Measurements from ENCODE around the gene TRABD2B. TPM values are rescaled to one million over a fixed set of nuclear protein-coding genes. Genes with fewer than 3 reads are reported as not detected.

The TRABD2B gene
- total RNA-seq, 1 donor from 2014 or later: 6.2 TPM

DNA sequence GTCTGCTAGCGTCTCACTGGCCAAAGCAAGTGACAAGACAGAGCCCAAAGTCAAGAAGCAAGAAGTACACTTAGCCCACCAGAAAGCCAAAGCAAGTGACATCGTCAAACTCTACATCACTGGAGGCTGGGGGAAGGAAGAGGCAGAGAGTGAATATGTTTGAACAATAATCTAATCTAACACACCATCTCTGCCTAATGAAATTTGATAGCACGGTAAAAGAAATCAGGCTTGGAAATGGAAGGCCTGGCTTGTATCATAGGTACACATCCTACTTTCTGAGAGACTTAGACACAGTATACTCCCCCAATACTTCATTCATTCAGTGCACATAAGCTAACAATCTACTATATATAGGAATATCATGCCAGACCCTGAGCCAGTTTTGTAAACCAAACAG is 26.3 kb downstream of the TRABD2B start:
- no peaks in the 10 kb centered on the region for H3K36me3 Mint-ChIP-seq
- TF ChIP-seq CTCF (IDR thresholded peaks at IDR 0.05; ENCODE audit: unreplicated experiment): no peak
- DNase-seq (ENCODE audit: low spot score in 2 of 2, unreplicated experiment in 2 of 2): no peak
- no peaks in the 10 kb centered on the region for H3K9me3 Mint-ChIP-seq
- peaks cover 18% of the 10 kb centered on the region for H3K4me1 Mint-ChIP-seq
- no peak overlapping the region for H3K27ac Mint-ChIP-seq
- peaks cover 19% of the 10 kb centered on the region for H3K27me3 Mint-ChIP-seq (ENCODE audit: low read depth)
- H3K4me3 Mint-ChIP-seq: no peak overlapping the region

DNA sequence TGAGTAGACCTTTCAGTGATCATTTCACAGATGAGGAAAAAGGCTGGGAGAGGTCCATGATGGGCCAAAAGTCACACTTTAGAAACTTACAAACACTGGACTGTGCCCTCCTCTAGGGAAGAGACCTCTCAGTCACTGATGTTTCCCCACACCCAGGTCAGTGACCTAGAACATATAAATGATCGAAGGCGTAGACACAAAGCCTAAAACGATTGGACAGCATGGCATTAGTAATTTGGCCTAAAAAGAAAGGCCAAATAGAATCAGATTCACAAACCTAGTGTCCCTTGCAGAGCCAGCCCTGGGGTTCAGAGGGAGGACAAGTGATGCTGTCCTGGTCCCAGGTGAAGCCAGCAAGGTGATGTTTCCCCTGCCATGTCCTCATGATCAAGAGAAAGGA is 27.7 kb downstream of the TRABD2B start:
- Mint-ChIP-seq H3K36me3 (no peaks in the 10 kb centered on the region), H3K9me3 (no peaks in the 10 kb centered on the region), H3K27ac (no peak overlapping the region), H3K27me3 (ENCODE audit: low read depth) (peaks cover 14% of the 10 kb centered on the region), H3K4me1 (peaks cover 23% of the 10 kb centered on the region), H3K4me3 (no peak overlapping the region)
- TF ChIP-seq CTCF (IDR thresholded peaks at IDR 0.05; ENCODE audit: unreplicated experiment): no peak
- DNase-seq (ENCODE audit: low spot score in 2 of 2, unreplicated experiment in 2 of 2): no peak

DNA sequence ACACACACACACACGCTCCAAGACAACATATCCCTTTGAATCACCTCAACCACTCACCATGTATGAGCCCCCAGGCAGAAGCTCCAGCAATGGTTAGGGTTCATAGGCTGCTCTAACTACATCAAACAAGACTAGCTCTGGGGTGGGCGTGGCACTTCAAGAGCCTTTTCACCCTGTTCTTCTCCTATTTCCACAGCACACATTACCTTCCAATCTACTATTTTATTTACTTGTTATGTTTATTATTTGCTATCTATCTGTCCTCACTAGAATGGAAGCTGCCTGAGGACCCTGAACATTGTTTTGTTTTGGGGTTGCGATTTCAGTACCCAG is 28.7 kb downstream of the TRABD2B start:
- Mint-ChIP-seq H3K4me1 (peaks cover 32% of the 10 kb centered on the region), H3K4me3 (no peak overlapping the region), H3K9me3 (no peaks in the 10 kb centered on the region), H3K27ac (no peak overlapping the region), H3K36me3 (no peaks in the 10 kb centered on the region), H3K27me3 (ENCODE audit: low read depth) (peaks cover 9% of the 10 kb centered on the region)
- DNase-seq (ENCODE audit: low spot score in 2 of 2, unreplicated experiment in 2 of 2): no peak
- TF ChIP-seq CTCF (IDR thresholded peaks at IDR 0.05; ENCODE audit: unreplicated experiment): no peak

DNA sequence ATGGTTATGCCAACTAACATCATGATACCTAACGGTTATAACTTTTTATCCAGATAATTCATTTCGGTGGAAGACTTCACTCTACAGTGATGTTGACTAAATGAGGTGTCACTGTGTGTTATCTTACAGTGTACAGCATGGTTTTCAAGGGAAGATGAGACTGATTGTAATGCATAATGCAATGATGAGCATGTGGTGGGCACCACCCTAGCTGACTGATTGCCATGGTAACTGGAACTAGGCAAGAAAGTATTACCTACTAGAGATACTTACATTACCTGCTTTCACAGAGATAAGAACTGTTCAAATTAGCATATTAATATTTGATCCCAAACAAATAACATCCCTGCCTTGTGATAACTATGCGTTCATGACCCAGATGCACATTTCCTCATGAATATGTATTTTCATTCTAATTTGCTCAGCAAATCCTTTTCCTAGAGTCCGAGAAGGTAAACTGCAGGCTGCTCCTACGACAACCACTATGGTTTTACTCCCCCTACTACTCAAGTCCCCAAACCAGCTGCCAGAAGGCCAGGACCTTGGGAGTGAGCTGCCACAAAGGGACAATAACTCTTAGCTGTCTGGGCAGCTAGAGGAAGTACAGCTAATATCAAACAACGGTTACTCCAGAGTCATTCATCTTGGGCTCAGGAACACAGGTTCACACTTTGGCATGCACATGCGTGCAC is 29.2 kb downstream of the TRABD2B start:
- Mint-ChIP-seq H3K36me3 (no peaks in the 10 kb centered on the region), H3K27ac (no peak overlapping the region), H3K4me3 (no peak overlapping the region), H3K9me3 (no peaks in the 10 kb centered on the region), H3K4me1 (peaks cover 37% of the 10 kb centered on the region), H3K27me3 (ENCODE audit: low read depth) (peaks cover 9% of the 10 kb centered on the region)
- no peak for DNase-seq (ENCODE audit: low spot score in 2 of 2, unreplicated experiment in 2 of 2)
- no peak for TF ChIP-seq CTCF (IDR thresholded peaks at IDR 0.05; ENCODE audit: unreplicated experiment)

DNA sequence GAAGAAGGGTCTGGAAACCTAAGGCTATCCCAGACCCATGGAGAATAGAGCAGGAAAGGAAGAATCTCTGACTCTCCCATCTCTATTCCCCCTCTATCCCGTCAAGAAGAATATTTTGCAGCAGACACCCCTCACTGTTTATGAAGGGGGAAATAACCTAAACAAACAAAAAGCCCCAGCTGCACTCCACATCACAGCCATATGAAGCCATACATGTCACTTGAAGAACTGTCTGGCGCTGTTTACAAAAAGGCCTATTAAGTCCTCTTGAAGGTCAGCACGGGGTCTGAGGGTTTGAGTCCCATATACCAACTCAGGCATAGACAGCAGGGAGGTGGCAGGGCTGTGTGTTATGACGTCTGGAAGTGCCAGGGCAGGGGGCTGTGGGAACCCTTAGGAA is 31.4 kb downstream of the TRABD2B start:
- Mint-ChIP-seq H3K27ac (no peak overlapping the region), H3K36me3 (no peaks in the 10 kb centered on the region), H3K27me3 (ENCODE audit: low read depth) (peaks cover 9% of the 10 kb centered on the region), H3K9me3 (no peaks in the 10 kb centered on the region), H3K4me3 (no peak overlapping the region), H3K4me1 (peaks cover 30% of the 10 kb centered on the region)
- no peak for DNase-seq (ENCODE audit: low spot score in 2 of 2, unreplicated experiment in 2 of 2)
- TF ChIP-seq CTCF (IDR thresholded peaks at IDR 0.05; ENCODE audit: unreplicated experiment): no peak

- Mint-ChIP-seq H3K4me1 (peaks cover 22% of the 10 kb centered on the region), H3K27me3 (ENCODE audit: low read depth) (peaks cover 8% of the 10 kb centered on the region), H3K36me3 (no peaks in the 10 kb centered on the region), H3K9me3 (peaks cover 9% of the 10 kb centered on the region), H3K27ac (peak overlapping the region; percentile 85), H3K4me3 (no peak overlapping the region)
- TF ChIP-seq CTCF (IDR thresholded peaks at IDR 0.05; ENCODE audit: unreplicated experiment): no peak
- no peak for DNase-seq (ENCODE audit: low spot score in 2 of 2, unreplicated experiment in 2 of 2)
Measured at GRCh38 chr1:47964636-47965035, 32.5 kb downstream of the TRABD2B start.

All from mesothelial cell of epicardium (in vitro differentiated cells).